ENCODE results near the gene ORMDL1. TPM values are rescaled to one million over a fixed set of nuclear protein-coding genes. Genes with fewer than 3 reads are reported as not detected.

The ORMDL1 gene, protein sequence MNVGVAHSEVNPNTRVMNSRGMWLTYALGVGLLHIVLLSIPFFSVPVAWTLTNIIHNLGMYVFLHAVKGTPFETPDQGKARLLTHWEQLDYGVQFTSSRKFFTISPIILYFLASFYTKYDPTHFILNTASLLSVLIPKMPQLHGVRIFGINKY
- total RNA-seq, result 75.6 and 80.6 TPM in 2 replicates

DNA sequence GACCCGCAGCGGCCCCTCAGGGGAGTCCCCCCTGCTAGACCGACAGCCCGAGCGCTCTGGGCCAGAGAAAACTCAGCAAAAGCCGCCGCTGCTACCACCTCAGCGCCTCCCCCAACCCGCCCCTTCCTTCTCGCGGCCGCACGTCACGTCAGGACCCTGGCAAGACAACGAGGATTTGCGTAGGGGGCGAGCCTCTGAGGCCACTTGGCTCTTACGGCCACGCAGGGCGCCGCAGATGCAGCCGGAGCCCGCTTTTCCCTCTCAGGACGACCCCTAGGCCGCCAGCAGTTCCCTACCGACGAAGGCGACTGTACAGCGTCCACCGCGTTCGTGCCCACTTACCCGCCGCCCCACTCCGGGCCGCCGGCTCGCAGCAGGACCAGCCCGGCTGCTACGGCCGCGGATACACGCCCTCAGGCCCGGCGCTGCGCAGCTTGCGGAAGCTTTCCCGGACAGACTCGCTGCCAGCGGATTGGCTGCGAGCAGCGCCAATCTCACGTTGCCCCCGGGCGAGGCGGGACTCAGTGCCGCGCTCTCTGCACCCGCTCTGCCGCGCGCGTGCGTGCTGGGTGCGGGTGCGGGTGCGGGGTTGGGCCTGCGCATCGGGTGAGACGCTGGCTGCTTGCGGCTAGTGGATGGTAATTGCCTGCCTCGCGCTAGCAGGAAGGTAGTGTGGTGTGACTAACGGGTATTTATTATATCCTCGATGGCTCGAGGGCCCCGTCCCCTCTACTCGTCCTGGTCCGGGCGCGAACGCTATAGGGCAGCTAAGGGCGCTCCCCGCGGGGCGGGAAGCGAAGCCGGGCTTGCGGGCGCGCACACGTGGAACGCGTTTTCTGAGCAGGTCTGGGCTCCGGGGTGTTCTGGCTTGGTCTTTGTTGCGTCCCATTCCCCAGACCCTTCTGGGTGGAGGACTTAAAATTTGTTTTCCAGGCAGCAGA is at the start of gene ORMDL1, which contains the start of gene PMS1:
Gene ORMDL1, minus strand, starts transcription at position 413 of the 941 bp plus-strand sequence. CDS start 1,744 bp downstream, outside the sequence.
Gene PMS1, plus strand, starts transcription at position 524 of the 941 bp plus-strand sequence. CDS start 7,360 bp downstream, outside the sequence.
- intact Hi-C loops (cut with micrococcal nuclease), result loop anchor here (1.0 to 10.0 kb wide), 18 partner anchors 12 to 1893 kb away; partner anchors contain the start of genes ANKAR, ASNSD1, GLS and HIBCH

DNA sequence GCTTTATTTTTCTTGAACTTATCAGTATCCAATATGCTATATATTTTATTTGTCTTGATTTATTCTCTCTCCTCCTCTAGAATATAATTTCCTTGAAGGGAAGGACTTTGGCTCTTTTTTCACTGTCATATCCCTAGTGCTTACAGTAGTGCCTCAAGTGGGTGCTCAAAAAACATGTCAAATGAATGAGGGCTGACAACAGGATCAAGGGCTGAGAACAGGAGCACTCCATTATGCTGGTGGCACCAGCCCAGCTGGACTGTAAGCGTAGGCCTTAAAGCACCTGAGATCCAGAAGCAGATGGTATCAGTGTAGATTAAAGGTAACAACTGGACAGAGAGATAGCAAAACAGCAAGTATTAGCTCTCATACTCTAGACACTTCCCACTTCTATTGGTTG is 46.4 kb upstream of the ORMDL1 start:
- intact Hi-C loops (cut with micrococcal nuclease), result no loop called here

DNA sequence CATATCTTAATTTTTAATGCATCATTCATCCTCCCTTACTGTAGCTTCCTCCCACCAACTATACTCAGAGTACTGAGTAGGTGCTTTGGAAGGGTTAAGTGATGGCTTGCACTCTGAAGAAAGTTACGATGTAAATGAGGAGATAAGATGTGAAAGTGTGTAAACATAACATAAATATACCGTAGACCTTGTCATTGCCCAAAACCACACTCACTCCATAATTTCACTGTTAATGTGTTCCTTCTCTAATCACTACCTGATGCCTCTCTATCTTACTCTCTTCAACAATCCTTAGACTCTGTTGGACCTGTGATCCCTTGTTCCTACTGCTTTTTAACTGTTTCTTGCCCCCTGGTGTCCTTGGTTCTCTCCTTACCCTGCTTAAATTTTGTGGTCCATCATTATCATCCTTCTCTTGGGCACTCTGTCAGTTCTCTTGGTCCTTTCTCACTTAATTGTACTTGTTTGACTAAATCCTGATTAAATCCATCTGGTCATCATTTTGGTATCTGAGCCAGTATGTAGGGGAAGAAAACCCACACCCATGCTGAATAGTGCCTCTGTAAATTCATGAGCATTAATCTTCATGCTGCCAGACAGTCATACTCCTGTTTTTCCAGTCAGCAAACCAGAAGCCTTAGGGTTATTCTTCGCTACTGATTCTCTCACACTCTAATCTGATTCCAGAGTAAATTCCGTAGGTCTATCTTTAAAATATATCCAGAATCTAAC is 45.1 kb upstream of the ORMDL1 start:
- intact Hi-C loops (cut with micrococcal nuclease), result no loop called here

DNA sequence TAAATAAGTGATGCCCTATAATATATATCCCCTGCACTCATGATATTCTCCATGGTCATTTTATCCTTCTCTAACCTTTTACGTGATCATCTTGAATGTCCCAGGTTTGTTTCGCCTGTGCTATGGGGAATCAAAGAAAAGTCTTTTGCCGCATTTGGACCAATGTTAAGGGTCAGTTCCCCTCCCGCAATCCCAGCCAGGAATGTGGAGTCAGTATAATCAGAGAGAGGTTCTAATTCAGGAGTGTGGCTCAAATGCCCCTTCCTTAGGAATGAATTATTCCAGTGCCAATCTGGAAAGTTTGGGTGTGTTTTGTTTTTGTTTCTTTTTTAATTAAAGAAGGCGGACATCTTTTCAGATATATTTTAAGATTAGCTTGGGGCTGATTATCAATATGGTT is 41.9 kb upstream of the ORMDL1 start:
- intact Hi-C loops (cut with micrococcal nuclease), result no loop called here

DNA sequence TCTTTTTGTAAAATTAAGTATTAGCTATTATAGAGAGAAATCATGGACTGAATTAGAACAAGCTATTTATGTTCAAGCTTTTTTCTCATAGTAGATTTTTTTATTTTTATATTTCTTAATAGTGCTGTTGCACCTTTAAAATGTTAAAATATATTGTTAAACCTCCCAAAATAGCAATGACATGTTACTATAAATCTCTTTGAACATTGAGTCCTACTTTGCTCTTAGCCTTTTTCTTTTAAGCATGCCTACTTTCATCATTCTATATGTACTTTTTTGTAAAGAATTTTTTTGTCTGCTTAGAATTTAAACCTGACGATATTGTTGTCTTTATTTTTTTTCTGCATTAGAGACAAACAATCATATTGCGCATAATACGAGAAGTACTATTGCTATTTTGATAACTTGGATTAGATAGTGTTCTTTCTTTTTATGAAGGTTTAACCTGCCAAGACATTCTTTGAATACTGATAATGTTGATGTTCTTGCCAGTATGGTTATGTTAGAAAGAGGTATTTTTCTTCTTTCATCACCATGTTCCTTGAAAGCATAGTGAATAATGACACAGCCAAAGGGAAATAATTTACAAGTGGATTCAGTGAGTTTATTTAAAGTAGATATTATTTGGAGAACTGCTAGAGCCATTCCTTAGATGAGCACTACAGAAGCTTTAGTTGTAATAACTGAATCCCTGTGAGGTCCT is 40.7 kb upstream of the ORMDL1 start:
- intact Hi-C loops (cut with micrococcal nuclease), result no loop called here

DNA sequence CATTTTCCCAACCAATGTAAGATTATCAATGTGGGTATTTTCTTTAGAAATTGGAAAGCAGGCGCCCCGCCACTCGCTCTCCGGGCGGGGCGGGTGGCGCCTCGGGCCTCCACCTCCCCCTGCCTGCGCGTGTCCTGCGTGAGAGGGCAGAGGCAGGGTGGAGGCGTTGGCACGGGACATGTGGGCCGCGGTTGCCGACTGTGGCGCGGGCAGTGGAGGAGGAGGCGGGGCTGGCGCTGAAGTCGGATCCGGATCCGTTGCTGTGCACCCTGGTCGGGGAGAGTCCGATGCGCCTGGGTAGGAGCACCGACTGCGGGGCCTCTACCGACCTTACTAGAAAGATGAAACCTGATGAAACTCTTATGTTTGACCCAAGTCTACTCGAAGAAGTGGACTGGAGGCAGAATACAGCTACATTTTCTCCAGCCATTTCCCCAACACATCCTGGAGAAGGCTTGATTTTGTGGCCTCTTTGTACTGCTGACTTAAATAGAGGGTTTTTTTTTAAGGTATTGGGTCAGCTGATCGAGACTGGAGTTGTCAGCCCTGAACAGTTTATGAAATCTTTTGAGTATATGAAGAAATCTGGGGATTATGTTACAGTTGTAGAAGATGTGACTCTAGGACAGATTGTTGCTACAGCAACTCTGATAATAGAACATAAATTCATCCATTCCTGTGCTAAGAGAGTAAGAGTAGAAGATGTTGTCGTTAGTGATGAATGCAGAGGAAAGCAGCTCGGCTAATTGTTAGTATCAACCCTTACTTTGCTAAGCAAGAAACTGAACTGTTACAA is 38.0 kb upstream of the ORMDL1 start:
- intact Hi-C loops (cut with micrococcal nuclease), result no loop called here

DNA sequence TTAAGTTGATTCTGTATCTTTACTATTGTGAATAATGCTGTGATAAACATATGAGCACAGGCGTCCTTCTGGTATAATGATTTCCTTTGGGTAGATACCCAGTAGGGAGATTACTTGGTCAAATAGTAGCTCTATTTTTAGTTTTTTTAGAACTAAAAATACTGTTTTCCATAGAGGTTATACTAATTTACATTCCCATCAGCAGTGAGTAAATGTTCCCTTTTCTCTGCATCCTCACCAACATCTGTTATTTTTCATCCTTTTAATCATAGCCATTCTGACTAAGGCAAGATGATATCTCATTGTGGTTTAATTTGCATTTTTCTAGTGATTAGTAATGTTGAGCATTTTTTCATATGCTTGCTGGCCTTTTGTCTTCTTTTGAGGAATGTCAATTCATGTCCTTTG is 35.2 kb upstream of the ORMDL1 start:
- intact Hi-C loops (cut with micrococcal nuclease), result no loop called here

DNA sequence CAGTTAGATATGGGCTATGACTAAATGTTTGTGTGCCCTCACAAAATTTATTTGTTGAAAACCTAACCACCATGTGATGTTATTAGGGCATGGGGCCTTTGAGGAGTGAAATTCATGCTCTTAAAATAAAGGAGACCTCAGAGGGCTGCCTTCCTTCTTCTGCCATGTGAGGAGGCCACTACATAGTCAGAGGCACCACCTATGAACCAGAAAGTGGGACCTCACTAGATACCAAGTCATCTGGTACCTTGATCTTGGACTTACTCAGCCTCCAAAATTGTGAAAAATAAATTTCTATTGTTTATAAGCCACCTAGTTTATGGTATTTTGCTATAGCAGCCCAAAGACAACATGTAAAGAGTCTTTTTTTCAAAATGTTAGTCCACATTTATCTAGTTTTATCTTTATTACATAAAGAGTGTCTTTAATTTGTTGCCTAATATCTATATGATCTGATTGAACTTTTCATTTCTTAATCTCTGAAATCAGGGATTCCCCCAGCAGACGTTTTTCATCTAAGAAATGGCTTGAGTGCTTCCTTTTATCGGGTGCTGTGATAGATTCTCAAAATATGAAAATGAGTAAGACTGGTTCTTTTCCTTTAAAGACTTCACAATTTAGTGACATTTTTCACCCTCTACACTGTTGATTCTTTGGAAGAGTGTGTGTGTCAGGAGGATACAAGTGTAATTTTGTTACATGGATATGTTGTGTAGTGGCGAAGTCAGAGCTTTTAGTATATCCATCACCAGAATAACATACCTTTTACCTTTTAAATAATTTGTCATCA is 34.3 kb upstream of the ORMDL1 start:
- intact Hi-C loops (cut with micrococcal nuclease), result no loop called here

DNA sequence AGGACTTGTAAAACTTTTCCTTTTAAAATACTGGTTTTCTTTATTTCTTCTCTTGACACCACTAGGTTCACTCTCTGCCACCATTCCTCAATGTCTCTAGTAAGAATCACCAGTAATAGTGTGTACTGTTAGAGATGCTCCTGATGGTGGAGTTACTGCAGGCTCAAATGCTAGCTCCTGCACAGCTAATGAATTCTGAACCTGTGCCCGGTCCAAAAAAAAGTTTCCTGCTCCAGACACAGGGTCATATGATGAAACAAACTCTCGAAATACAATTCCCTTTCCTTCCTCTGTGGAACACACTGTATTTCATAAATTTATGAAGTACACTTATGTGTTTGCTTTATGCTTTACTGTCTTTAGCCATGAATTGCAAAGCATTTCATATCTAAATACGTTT is 19.3 kb upstream of the ORMDL1 start:
- intact Hi-C loops (cut with micrococcal nuclease), result no loop called here

DNA sequence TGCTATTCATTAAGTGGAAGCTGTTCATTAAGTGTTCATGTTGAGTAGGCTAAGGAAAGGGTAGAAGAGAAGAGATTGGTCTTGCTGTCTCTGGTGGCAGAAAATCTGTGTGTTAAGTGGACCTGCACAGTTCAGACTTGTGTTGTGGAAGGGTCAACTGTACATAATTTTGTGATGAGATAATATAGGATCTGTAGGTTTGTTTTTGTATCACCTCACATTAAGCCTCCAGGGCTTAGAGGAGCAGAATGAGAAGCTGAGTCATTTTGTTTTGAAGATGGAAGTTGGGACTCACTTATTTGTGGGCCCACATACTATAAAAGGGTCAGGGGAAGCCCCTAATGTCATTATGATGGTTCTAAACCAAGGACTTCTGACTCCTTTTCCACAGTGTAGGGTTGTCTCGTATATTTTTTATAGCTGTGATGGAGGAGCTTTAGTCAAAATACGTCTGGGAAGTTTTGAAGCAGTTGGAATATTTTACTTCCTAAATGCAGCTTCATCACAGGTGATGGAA is 18.3 kb upstream of the ORMDL1 start:
- intact Hi-C loops (cut with micrococcal nuclease), result no loop called here

DNA sequence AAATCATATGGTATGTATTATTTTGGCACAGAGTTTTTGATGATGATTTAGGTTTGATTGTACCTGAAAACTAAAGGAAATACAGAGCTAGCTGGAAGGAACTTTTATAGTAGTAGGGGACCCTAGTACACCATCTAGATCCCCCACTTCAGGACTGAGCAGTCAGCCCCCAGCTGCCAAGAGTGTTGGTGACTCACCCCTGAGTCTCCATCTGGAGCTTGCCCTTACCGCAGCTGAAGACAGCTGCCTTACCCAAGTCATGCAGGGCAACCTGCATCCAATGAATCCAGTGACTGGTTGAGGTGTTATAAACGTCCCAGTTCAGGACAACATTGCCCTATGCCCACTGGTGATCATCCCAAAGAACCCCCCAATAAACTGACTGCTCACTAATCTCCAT is 15.4 kb upstream of the ORMDL1 start:
- intact Hi-C loops (cut with micrococcal nuclease), result loop anchor here (5.0 kb wide), 2 partner anchors 223 to 478 kb away; no protein-coding TSS in a partner anchor

DNA sequence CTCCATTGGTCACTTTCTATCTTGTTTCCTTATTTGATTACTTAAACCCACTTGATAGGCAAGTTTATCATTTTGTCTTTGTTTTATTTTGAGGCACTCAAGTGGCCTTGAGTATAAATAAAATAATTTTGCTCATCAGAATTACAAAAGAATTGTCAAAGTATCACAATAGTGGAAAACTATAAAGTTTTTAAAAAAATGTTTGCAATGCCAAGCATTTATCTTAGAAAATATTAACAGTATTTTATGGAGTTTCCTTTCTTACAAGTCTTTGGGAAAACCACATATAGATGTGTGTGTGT is 14.8 kb upstream of the ORMDL1 start:
- intact Hi-C loops (cut with micrococcal nuclease), result loop anchor here (5.0 kb wide), 2 partner anchors 223 to 478 kb away; no protein-coding TSS in a partner anchor

DNA sequence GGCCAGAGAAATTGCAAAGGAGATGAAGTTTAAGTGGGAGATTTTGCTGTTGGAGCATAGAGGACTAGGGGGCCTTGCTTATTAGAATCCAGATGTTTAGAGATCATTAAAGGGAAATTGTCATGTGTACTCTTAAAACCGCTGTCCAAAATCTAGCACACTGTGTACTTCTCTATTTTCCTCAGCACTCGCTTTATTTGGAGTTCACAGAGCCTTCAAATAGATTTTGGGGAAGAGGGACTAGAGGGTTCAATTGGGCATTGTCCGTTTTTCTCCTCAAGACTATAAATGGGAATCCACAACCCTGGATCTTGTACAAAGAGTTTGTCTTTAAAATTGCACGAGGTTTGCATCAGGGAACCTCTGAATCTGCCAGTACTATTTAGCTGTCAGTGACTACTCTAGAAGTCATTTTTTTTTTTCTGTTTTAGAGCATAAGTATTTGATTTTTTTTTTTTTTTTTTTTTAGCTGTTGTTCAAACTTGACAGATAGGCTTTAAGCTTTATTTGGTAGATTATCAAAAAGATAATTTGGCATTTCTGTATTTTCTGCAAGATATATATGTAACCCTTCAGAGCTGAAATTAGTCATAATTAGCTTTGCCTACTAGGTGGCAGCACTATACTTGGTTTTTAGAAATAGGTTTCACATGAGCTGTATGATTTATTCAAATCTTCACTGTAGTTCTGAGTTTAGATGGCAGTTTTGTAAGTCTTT is 14.3 kb upstream of the ORMDL1 start:
- intact Hi-C loops (cut with micrococcal nuclease), result loop anchor here (1.0 to 5.0 kb wide), 4 partner anchors 14 to 479 kb away; partner anchors contain the start of genes ORMDL1 and PMS1

DNA sequence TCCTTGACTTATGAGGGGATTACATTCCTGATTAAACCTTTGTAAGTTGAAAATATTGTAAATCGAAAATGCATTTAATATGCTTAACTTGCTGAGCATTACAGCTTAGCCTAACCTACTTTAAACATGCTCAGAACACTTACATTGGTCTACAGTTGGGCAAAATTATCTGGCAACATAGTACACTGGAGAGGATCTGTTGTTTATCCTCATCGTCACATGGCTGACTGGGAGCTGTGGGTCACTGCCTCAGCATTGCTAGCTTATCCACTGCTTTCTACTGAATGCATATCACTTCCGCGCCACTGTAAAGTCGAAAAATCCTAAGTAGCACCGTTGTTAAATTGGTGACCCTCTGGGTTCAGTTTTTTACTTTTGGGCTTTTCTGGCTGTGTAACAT is 13.8 kb upstream of the ORMDL1 start:
- intact Hi-C loops (cut with micrococcal nuclease), result loop anchor here (1.0 to 5.0 kb wide), 4 partner anchors 14 to 479 kb away; partner anchors contain the start of genes ORMDL1 and PMS1

DNA sequence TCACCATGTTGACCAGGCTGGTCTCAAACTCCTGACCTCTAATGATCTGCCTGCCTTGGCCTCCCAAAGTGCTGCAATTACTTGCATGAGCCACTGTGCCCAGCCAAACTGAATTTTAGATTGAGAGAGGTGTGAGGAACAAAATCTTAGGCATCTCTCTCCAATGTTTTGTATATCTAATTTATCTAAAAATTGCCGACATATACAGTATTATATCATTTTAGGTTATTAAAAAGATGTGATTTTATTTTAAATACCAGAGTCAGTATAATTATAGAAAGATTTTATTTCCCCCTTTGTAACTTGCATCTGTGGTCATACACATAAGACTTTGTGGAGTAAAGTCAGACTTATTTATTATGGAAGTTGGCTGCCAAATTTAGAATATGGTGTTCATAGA is 10.2 kb upstream of the ORMDL1 start:
- intact Hi-C loops (cut with micrococcal nuclease), result no loop called here

DNA sequence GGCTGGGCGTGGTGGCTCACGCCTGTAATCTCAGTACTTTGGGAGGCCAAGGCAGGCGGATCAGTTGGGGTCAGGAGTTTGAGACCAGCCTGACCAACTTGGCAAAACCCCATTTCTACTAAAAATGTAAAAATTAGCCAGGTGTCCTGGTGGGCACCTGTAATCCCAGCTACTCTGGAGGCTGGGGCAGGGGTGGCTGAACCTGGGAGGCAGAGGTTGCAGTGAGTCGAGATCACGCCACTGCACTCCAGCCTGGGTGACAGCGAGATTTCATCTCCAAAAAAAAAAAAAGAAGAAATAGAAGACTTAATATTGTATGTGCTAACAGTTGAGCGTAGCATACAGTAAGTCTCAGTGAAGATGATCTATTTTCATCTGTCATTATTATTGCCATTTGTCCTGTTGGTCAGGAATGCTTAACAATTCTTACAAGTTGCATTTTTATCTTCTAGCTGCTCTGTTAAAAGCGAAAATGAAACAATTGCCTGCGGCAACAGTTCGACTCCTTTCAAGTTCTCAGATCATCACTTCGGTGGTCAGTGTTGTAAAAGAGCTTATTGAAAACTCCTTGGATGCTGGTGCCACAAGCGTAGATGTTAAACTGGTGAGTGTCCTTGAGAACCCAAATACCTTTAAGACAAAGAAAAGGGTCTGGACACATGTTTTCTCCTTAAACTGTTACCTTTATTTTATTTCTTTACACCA is 7.4 kb upstream of the ORMDL1 start:
- intact Hi-C loops (cut with micrococcal nuclease), result no loop called here

DNA sequence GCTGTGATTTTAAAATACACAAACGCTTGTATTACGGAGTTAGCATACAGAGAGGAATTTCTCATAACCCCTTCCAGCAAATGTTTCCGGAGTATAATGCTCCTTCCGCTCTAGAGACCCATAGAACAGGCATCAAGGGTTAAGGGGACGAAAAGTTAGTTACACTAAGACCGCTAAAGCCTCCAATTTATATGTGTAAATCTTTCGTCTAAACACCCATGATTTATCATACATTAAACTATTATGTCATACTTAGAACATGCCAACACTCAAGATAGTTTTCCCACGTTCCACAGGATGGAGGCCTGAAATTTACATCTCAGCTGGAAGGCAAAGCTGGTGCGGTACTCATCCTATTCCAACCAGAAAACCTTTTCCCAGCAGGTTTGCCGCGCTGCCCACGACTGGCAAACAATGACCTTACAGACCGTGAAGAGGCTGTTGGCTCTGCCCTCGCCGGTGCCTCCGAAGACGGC is 650 bp downstream of the ORMDL1 start:
- intact Hi-C loops (cut with micrococcal nuclease), result loop anchor here (1.0 to 10.0 kb wide), 7 partner anchors 11 to 1894 kb away; partner anchors contain the start of genes ANKAR, INPP1, NABP1 and SLC40A1
